Measurements from ENCODE around the gene PF4V1. TPM values are rescaled to one million over a fixed set of nuclear protein-coding genes. Genes with fewer than 3 reads are reported as not detected.

PF4V1 gene
- polyA plus RNA-seq, 2 of the 4 experiments (the other 2 are of a cell fraction): not detected

DNA sequence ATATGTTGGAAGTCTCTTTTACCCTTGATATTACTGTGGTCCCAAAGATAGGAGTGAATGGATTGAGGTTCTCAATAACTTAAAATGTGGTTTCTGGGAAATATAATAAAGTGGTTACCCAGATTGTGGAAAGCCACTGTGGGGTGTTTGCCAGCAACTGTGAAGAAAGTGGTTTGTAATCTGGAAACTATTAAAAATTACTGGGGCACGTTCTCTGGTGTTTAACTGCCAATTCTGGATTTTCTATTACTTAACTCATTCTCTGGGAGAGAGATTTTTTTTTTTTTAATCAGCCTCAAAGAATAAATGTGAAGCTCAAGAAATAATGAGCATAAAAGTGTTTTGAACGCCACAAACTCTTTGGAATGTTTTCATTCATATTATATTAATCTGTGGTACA, 21.5 kb upstream of the PF4V1 start:
- Histone ChIP-seq H3K4me1 (no peaks in the 10 kb centered on the region), H3K4me3 (no peak overlapping the region), H3K9me3 (no peaks in the 10 kb centered on the region), H3K27ac (no peak overlapping the region), H3K4me2 (no peak overlapping the region)
- CTCF ChIA-PET: no interaction called here
- FAIRE-seq (no peak), ATAC-seq (no peak), DNase-seq (ENCODE audit: low read depth in 1 of 2, low spot score in 1 of 2) (no peak)
- WGBS (ENCODE audit: missing lambda C conversion rate): 94% methylated on average over 2 of the region's 2 CpGs
- TF ChIP-seq, protein P1, sequence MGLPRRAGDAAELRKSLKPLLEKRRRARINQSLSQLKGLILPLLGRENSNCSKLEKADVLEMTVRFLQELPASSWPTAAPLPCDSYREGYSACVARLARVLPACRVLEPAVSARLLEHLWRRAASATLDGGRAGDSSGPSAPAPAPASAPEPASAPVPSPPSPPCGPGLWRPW (IDR thresholded peaks at IDR 0.05): no peak
- TF ChIP-seq, protein P2, sequence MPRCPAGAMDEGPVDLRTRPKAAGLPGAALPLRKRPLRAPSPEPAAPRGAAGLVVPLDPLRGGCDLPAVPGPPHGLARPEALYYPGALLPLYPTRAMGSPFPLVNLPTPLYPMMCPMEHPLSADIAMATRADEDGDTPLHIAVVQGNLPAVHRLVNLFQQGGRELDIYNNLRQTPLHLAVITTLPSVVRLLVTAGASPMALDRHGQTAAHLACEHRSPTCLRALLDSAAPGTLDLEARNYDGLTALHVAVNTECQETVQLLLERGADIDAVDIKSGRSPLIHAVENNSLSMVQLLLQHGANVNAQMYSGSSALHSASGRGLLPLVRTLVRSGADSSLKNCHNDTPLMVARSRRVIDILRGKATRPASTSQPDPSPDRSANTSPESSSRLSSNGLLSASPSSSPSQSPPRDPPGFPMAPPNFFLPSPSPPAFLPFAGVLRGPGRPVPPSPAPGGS (IDR thresholded peaks at IDR 0.05): no peak
- TF ChIP-seq CEBPB (IDR thresholded peaks at IDR 0.05) (no peak), ZSCAN20 (CRISPR knock-in tag; IDR thresholded peaks at IDR 0.05) (no peak), EP300 (IDR thresholded peaks at IDR 0.05) (no peak), NPAS2 (CRISPR knock-in tag; IDR thresholded peaks at IDR 0.05; ENCODE audit: borderline replicate concordance) (no peak), JUN (IDR thresholded peaks at IDR 0.05) (no peak), SREBF2 (IDR thresholded peaks at IDR 0.05) (no peak), NFE2L2 (conservative IDR thresholded peaks at IDR 0.05; ENCODE audit: low read length) (no peak), ZFP36 (IDR thresholded peaks at IDR 0.05; ENCODE audit: borderline replicate concordance, partially characterized antibody) (no peak), CBX8 (IDR thresholded peaks at IDR 0.05) (no peak), HEYL (CRISPR knock-in tag; IDR thresholded peaks at IDR 0.05) (no peak), TP53 (CRISPR knock-in tag; IDR thresholded peaks at IDR 0.05) (no peak)
- TF ChIP-seq, protein P3, sequence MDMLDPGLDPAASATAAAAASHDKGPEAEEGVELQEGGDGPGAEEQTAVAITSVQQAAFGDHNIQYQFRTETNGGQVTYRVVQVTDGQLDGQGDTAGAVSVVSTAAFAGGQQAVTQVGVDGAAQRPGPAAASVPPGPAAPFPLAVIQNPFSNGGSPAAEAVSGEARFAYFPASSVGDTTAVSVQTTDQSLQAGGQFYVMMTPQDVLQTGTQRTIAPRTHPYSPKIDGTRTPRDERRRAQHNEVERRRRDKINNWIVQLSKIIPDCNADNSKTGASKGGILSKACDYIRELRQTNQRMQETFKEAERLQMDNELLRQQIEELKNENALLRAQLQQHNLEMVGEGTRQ (IDR thresholded peaks at IDR 0.05): no peak
- TF ChIP-seq, protein P4, sequence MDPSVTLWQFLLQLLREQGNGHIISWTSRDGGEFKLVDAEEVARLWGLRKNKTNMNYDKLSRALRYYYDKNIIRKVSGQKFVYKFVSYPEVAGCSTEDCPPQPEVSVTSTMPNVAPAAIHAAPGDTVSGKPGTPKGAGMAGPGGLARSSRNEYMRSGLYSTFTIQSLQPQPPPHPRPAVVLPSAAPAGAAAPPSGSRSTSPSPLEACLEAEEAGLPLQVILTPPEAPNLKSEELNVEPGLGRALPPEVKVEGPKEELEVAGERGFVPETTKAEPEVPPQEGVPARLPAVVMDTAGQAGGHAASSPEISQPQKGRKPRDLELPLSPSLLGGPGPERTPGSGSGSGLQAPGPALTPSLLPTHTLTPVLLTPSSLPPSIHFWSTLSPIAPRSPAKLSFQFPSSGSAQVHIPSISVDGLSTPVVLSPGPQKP (IDR thresholded peaks at IDR 0.05; ENCODE audit: low read depth, low read length): no peak
- TF ChIP-seq, protein P5, sequence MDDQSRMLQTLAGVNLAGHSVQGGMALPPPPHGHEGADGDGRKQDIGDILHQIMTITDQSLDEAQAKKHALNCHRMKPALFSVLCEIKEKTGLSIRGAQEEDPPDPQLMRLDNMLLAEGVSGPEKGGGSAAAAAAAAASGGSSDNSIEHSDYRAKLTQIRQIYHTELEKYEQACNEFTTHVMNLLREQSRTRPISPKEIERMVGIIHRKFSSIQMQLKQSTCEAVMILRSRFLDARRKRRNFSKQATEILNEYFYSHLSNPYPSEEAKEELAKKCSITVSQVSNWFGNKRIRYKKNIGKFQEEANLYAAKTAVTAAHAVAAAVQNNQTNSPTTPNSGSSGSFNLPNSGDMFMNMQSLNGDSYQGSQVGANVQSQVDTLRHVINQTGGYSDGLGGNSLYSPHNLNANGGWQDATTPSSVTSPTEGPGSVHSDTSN (IDR thresholded peaks at IDR 0.05): no peak
- POLR2A ChIA-PET: no interaction called here

DNA sequence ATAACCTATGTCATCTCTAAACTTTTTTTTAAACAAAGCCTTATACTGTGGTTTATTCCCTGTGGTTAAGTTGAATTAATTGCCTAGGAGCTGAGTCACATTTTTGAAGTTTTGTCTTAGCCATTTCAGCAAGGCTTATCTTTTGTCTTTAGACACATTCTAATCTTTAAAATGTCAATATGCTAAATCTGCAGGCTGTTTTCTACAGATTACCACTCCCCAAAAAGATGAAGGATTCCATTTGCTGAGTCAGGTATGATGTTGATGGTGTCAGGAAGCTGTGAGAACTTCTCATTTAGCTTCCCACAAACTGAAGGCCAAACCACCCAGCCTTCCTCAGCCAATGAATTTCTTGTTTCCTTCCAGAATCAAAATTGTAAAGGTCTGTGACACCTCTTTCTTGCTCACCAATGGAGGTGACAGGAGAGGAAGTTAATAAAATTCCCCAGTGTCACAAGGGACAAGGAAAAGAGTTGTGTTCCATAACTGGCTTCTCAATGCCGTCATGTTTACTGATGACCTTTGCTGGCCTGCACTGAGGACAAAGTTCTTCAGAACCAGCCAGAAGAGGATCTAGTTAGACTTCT, 20.4 kb upstream of the PF4V1 start:
- no peaks in the 10 kb centered on the region for H3K4me1 ChIP-seq
- H3K4me3 ChIP-seq: no peak overlapping the region
- DNase-seq (ENCODE audit: low read depth in 1 of 2, low spot score in 1 of 2): no peak
- ChIA-PET POLR2A (no interaction called here), CTCF (interaction anchor here (1.3 kb wide), 1 partner anchor 9 kb away, joined by 3 read pairs; no protein-coding TSS in a partner anchor)
- no peaks in the 10 kb centered on the region for H3K9me3 ChIP-seq
- FAIRE-seq: no peak
- no peak for ATAC-seq
- no peak overlapping the region for H3K4me2 ChIP-seq
- 82% methylated on average over 1 of the region's 1 CpG for WGBS (ENCODE audit: missing lambda C conversion rate)
- H3K27ac ChIP-seq: no peak overlapping the region
- TF ChIP-seq, protein P3 (IDR thresholded peaks at IDR 0.05): no peak
- TF ChIP-seq TP53 (CRISPR knock-in tag; IDR thresholded peaks at IDR 0.05) (no peak), EHF (CRISPR knock-in tag; IDR thresholded peaks at IDR 0.05) (no peak), FOXS1 (CRISPR knock-in tag; IDR thresholded peaks at IDR 0.05) (no peak), TFCP2L1 (CRISPR knock-in tag; IDR thresholded peaks at IDR 0.05) (no peak), ZC3H11A (IDR thresholded peaks at IDR 0.05) (no peak), FOSB (CRISPR knock-in tag; IDR thresholded peaks at IDR 0.05) (no peak), RNF2 (IDR thresholded peaks at IDR 0.05; ENCODE audit: borderline replicate concordance, low read depth) (no peak), ZNF302 (CRISPR knock-in tag; IDR thresholded peaks at IDR 0.05) (no peak), POLR2AphosphoS2 (conservative IDR thresholded peaks at IDR 0.05; ENCODE audit: low read length) (no peak)
- TF ChIP-seq, protein P5 (IDR thresholded peaks at IDR 0.05): no peak
- TF ChIP-seq, protein P6, sequence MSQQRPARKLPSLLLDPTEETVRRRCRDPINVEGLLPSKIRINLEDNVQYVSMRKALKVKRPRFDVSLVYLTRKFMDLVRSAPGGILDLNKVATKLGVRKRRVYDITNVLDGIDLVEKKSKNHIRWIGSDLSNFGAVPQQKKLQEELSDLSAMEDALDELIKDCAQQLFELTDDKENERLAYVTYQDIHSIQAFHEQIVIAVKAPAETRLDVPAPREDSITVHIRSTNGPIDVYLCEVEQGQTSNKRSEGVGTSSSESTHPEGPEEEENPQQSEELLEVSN (IDR thresholded peaks at IDR 0.05; ENCODE audit: borderline replicate concordance, low read depth): no peak
- TF ChIP-seq, protein P2 (IDR thresholded peaks at IDR 0.05): no peak

Measured in A549 (cell line).